GM21717 (cell line): ENCODE data around the gene MRPL44.

Experiments used
- ATAC-seq: cut with Tn5 transposase; IDR thresholded peaks from one replicate; pipeline ENCODE4 v1.9.1; 2021; ENCODE audit warnings: mild to moderate bottlenecking, moderate library complexity; ENCODE audit not compliant: unreplicated experiment

MRPL44 gene

DNA sequence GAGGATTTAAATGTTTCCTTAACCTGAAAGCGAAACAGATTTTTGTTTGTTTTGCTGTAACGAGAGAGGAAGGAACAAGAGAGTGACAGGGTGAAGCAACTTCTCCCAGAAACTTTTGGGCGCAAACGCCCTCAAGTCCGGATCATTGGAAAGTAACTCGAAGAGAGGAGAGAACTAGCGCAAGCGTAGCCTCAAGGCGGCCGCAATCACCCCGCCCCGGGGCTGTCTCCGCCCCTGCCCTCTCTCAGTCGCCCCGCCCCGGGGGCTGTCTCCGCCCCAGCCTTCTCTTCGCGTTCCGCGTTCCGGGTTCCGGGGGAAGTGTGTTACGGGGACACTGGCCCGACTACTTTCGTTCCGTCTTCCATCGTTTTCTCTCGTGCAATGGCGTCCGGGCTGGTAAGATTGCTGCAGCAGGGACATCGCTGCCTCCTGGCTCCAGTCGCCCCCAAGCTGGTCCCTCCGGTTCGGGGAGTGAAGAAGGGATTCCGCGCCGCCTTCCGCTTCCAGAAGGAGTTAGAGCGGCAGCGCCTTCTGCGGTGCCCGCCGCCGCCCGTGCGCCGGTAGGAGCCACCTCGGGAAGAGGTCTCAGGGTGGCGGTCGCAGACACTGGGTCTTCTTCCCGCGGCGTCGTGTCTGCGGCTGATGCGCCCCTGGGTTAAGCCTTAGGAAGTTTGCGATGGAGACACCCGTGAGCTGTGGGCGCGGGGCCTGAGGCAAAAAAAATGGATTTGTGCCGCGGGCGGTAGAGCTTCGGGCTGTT is at the start of gene MRPL44:
Gene MRPL44, plus strand, starts transcription at position 372 of the 760 bp plus-strand sequence. Its CDS starts 10 bp downstream, at position 382.
- peak; percentile 86 for ATAC-seq

DNA sequence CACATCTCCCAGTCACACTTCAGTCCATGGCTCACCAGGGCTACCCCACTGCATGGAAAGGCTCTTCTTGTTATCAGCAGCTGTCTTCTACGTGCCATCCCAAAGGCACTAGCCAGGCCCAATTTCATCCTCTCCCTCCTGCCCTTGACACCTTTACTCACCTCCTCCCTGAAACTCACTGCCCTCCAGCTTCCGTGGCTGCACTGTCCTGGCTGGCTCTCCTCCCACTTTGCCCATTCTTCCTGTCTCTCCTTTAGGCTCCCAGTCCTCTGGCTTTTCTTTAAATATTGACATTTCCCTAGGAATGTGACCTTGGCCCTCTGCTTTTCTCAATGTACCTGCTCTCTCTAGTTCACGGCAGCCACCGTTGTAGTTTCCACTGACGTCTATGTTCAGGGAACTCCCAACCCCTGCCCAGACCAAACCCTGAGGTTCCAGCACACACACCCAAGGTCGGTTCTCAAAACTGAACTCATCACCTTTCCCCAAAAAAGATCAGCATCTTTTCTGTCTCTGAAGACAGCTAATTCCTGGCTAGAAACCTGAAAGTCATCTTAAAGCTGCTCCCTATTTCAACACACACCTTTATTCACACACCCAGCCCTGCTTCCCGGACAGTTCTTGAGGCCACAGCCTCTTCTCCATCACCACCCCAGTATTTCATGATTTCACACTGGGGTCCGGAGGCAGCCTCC is 48.8 kb upstream of the MRPL44 start:
- no peak for ATAC-seq

DNA sequence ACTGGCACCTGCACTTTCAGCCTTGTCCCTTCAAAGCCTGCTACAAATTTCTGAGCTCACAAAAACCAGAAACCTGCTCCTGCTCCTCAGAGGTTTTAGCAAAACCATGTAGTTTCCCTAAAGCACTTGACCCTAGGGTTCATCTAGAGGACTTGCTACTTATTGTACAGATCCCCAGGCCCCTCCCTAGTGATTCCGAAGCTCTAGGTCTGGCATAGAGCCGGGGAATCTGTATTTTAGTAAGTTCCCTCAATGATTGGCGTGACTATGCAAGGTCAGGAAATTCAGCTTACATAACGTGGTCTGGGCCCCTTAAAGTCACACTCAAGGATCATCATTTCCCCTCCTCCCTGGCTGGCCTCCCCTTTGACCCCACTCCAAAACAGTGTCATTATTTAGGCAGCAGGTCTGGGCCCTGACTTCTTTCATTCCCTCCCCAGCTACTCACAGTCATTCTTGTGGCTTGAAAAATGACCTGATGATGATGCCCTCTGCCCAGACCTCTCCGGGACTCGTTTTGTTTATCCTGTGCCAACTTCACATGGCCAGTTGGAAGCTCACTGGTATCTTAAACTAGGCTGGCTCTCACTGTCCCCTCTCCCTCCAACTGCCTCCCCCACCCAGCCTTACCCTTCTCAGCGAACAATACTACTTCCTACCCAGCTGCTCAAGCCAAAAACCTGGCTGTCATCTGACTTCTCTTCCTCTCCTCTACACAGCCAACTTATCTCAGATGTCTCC is 48.1 kb upstream of the MRPL44 start:
- no peak for ATAC-seq

DNA sequence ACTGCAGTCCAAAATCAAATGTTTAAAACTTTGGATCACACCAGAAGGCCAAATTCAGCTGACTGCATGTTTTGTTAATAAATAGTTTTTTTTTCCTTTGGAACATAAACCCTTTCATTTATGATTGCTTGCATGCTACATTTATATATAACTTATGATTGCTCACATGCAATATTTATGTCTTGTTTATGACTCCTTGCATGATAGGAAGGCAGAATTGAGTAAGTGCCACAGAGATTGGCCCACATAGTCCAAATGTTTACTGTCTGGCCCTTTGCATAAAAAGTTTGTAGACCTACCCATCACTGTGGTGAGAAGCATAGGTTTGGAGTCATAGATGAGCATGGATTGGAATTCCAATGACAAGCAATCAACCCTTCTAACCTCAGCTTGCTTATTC is 42.9 kb upstream of the MRPL44 start:
- ATAC-seq, result no peak

DNA sequence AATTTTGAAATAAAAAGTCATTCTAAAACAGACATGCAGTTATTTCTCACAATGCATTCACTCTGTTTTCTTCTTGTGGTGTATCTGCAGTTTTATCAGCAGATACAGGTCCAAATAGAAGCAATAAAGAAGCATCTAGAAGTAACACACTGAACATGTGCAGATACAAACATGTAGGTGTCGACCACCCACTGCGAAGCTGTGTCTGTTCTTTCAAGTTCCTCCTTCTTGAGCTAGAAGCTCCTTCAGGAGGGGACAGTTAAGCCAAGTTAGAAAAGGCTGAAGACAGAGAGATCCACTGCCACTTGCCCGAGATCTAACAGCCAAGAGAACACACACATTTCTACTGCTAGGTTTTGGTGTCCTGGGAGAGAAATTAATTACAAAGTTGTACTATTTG is 42.2 kb upstream of the MRPL44 start:
- no peak for ATAC-seq

DNA sequence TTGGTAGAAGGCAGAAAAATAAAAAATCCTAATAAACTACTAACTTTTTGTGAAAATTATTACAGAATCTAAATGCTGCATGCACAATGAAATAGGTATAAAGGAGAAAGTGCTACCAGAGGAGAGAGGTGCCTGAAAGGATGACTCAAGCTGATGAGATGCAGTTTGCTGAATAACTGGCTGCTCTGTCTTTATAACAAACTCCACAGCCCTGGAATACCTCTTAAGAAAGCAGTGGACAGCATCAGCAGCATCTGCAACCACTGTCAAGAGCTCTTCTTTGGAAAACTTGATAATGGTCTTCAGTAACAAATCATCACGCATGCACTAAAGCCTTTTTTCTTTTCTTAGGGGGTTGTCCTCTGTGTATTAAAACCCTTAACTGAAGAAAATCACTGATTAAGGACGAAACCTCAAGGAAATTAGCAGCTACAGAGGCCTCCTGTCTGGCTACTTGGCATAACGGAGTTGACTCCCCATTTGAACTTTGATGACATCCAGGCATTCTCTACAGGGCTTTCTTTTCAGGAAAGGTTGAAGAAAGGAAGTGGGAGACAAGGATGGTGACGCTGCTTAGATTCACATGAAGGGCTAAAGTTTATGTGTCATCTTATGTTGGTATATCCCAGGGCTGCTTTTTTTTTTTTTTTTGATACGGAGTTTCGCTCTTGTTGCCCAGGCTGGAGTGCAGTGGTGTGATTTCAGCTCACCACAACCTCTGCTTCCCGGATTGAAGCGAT is 40.9 kb upstream of the MRPL44 start:
- no peak for ATAC-seq

DNA sequence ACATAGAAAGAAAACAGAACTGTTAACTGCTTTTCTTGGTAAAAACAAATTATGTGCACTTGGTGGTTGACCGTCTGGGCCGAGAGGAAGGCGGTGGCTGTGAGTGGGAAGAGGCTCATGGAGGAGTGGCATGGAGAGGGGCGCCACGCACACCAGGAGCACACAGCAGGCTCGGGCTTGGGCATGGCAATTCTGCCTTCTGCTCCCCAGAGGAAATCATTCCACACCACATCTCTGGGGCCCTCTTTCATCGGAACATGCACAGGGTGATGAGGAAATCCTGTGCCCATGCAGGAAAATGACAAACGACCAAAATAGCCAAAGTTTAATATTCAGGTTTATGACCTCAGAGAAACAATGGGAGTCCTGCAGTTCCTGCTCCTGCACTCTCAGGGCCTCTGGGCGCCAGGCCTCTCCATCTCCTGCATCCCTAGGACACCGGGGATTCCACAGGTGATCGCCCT is 38.6 kb upstream of the MRPL44 start:
- no peak for ATAC-seq

DNA sequence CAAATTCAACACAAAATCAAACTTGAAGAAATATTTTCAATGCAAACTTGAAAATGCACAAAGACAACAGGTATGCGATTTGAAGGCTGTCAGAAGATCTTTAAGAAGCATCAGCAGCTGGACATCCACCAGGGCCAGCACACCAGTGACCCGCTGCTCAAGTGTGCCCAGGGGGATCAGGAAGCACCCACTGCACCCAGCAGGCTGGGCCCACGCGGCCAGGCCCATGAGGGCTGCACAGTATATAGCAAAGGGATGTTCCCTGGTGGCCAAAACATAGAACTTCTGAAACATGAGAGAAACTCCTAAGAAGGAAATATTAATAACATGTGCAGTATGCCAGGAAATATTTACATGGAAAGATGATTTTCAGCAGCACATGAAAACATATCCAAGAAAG is 37.2 kb upstream of the MRPL44 start:
- ATAC-seq, result no peak

DNA sequence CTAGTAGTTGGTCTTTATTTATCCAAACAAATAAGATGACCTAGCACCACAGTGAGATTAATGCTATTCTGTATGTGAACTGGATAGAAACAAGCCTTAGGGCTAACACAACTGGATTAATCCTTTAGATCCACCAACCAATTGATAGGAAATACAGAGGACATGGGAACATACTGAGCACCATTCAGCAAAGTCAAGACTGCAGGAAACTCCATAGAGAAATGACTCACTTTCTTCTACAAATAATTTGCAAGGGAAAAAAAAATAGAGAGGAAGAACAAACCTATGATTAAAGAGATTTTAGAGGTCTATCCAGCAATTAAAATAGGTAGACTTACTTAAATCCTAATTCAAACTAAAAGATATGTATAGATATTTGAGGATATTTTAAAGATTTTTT is 36.1 kb upstream of the MRPL44 start:
- ATAC-seq, result no peak

DNA sequence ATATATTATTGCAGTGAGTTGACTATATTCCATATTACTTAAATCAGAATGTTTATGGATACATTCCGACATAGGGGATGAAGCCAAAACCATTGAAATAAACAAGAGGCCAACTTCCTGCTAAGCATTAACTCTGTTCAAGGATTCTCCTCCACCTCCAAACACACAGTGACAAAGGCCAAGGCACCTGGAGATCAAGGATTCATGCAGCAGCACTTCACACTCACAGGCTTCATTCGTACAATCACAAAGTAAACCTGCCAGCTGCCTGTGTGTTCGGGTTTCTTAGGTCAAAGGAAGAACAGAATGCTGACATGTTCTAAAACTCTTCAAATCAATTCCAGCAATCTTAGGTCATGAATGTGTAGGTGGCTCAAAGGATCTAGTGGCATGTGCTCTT is 35.0 kb upstream of the MRPL44 start:
- no peak for ATAC-seq

DNA sequence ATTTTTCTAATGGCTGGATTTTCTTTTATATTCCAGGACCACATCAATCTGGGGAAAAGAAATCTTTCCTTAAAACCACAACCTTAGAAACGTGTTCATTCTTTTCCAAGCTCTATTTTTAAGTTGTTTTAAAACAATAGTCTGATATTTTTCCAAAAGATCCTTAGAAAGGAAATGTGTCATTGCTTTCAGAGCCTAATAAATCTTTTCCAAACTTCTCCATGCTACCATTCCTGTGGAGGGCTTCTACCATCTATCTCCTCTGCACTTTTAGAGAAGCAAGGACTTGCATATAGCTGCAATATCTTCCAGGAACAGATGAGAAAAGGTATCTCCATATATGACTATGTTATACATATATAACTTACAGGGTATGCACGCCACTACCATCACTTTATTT is 33.3 kb upstream of the MRPL44 start:
- ATAC-seq, result no peak

DNA sequence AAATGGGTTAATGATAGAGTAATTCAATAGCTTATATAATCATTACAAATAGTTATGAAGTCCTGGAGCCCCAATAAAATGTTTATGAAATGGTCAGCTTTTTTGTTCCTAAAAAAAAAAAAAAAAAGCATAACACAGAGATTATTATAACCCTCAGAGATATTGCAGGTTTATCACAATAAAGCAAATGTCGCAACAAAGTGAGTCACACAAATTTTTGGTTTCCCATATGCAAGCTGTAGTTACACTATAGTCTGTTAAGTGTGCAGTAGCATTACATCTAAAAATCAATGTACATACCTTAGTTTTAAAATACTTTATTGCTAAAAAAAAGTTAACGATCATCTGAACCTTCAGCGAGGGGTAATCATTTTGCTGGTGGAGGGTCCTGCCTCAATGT is 32.2 kb upstream of the MRPL44 start:
- no peak for ATAC-seq

DNA sequence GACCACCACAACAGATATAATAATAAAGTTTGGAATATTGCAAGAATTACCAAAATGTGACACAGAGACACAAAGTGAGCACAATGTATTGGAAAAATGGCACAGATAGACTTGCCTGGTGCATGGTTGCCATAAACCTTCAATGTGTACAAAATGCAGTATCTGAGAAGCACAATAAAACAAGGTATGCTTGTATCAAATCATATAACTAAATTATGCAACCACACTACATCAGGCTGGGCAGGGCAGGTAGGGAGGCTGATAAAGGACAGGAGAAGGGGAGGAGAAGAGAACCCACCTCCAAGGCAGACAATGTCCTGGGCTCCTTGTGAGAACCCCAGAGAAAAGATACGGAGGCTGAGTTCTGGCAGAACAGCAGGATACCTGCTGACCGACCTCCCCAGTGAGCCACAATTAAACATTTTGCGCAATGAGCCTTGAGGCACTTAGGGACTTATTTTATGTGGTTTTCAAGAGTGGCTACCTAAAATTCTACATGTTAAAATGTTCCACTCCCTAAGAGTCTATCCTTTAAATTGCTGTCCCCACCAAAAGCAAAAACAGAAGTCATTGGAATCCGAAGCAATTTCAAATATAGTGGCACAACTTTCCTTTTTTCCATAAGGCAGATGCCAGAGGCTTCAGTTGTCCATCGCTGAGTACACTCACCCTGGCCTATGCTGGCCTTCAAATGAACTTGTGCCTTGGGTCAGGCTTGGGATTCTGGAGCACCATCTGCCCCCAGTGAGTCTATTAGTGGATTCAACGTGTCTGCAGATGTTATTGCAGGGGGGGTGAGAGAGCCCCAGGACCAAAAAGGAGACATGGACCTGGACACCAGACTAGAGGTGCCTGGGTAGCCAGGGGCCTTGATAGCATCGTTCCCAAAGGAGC is 28.9 kb upstream of the MRPL44 start:
- no peak for ATAC-seq

DNA sequence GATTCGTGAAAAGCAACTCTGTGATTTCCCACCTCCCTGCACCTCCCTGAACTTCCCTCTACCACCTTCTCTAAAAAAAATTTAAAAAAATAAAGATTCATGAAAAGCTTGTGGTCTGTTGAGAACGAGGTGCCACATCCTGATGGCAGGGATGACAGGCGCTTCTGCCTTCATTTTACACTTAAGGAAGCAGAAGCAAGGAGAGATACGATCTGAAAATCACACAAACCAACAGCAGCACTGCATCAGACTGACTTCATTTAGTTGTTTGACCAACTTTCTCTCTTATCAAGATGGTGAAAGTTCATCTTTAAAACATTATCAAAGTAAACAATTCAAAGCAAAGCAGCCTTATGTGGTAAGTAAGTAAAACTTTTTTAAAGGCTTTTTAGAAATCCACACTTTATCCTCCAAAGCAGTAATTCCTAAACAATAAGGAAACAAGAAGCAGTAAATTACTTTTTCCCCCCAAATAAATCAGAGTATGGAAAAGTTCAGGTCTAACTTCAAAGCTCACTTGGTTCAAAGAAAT is 27.6 kb upstream of the MRPL44 start:
- ATAC-seq, result peak; percentile 43

DNA sequence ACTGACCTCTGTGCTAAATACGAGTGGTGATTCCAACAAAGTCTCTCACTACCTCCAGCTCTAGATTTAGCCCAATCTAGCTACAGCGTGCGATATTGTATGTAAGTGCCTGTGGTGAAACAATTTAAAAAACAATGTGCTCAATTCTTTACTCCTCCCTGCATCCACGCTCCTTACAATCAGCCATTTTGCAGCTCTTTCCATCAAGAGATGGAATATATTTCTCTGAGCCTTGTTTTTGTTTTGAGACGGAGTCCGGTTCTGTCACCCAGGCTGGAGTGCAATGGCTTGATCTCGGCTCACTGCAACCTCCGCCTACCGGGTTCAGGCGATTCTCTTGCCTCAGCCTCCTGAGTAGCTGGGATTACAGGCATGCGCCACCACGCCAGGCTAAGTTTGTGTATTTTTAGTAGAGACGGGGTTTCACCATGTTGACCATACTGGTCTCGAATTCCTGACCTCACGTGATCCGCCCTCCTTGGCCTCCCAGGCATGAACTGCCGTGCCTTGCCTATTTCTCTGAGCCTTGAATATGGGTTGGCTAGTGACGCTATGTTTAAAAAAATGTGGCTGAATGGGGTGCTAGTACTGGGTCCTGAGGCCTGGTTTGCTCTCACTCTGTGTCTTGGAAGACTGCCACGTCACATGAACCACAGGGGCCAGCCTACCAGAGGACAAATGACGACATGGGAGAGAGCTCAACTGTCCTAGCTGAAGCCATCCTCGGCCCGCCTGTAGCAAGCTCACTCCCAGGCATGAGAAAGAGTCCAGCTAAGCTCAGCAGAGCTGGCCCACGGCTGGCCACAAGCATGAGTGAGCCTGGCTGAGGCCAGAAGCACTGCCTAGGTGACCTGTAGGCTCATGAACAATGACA is 26.9 kb upstream of the MRPL44 start:
- ATAC-seq, result no peak

DNA sequence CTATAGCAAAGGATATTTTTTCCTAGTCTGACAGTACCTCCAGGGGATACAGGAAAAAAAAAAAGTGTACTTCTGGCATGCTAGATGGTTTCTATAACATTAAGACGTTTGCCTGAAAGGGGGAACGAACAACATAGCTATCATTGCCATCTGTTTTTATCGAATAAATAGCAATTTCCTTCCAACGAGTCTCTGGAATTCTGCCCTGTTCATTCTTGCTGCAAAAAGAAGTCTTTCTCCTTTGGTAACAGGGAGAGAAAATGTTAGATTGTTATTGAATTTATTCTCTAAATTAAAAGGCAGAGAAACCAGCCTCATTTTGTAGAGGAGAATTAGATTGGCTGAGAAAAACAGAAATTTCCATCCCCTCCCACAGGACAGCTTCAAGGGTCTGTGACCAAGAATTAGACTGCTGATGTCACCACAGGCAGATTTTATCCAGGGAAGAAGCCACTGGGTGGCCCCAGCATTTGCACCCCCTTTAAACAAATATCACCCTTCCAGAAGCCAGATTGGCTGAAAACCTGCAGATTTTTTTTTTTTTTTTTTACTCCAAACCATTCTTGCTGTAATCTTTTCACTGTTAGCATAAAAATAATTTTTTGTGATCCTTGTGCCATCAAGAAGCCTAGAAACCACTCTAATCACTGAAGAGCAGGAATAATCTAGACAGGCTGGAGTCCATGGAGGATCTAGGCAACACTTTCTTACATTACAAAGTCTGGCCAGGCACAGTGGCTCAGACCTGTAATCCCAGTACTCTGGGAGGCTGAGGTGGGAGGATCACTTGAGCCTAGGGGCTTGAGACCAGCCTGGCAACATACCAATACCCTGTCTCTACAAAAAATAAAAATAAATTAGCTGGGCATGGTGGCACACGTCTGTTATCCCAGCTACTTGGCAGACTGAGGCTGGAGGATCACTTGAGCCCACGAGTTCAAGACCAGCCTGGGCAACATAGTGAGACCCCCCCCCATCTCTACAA is 24.2 kb upstream of the MRPL44 start:
- no peak for ATAC-seq

DNA sequence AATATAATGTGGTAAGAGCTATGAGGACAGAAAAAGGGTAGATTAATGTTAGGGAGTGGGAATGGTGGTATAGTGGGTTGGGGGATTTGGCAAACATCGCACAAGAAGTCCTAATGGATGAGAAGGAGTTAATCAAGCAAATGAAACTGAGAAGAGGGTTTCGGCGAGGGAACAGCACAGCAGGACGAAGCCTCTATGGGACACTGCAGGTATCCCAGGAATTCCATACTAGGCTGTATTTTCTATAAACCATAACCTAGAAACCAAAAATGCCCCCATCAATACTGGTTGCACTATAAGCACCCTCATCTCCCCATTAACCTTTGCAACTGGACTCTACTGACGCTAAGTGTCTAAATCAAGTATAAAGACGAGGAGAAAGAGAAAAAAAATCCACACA is 22.4 kb upstream of the MRPL44 start:
- ATAC-seq, result no peak
